Measurements from ENCODE around the gene UBE2D2.

The UBE2D2 gene

GRCh38 chr5:139641116-139642080 is 80.3 kb downstream of the UBE2D2 start:
- Histone ChIP-seq H3K36me3 (replicated peaks) (no peaks in the 10 kb centered on the region), H3K27ac (no peak overlapping the region), H3K27me3 (replicated peaks) (no peaks in the 10 kb centered on the region), H3K4me3 (ENCODE audit: low read depth, low read length) (no peak overlapping the region)
- in situ Hi-C loops (cut with HindIII; ENCODE audit: low pct_ligation_motif_present, low sequenced_read_pairs): loop anchor here (25.0 kb wide), 1 partner anchor 121 kb away; no protein-coding TSS in a partner anchor
- no peak for DNase-seq
- no peak for TF ChIP-seq CTCF (IDR thresholded peaks at IDR 0.05; ENCODE audit: low read depth, low read length, missing control alignments)

GRCh38 chr5:139642213-139642612 is 81.1 kb downstream of the UBE2D2 start:
- no peak for TF ChIP-seq CTCF (IDR thresholded peaks at IDR 0.05; ENCODE audit: low read depth, low read length, missing control alignments)
- H3K4me3 ChIP-seq (ENCODE audit: low read depth, low read length): no peak overlapping the region
- in situ Hi-C loops (cut with HindIII; ENCODE audit: low pct_ligation_motif_present, low sequenced_read_pairs): loop anchor here (25.0 kb wide), 1 partner anchor 120 kb away; no protein-coding TSS in a partner anchor
- DNase-seq: no peak
- H3K27ac ChIP-seq: no peak overlapping the region
- no peaks in the 10 kb centered on the region for H3K36me3 ChIP-seq (replicated peaks)
- no peaks in the 10 kb centered on the region for H3K27me3 ChIP-seq (replicated peaks)

GRCh38 chr5:139642891-139643871 is 82.0 kb downstream of the UBE2D2 start:
- Histone ChIP-seq H3K4me3 (ENCODE audit: low read depth, low read length) (no peak overlapping the region), H3K27me3 (replicated peaks) (no peaks in the 10 kb centered on the region), H3K36me3 (replicated peaks) (no peaks in the 10 kb centered on the region), H3K27ac (no peak overlapping the region)
- no peak for DNase-seq
- in situ Hi-C loops (cut with HindIII; ENCODE audit: low pct_ligation_motif_present, low sequenced_read_pairs): loop anchor here (25.0 kb wide), 1 partner anchor 119 kb away; no protein-coding TSS in a partner anchor
- no peak for TF ChIP-seq CTCF (IDR thresholded peaks at IDR 0.05; ENCODE audit: low read depth, low read length, missing control alignments)

GRCh38 chr5:139644001-139644456 is 82.9 kb downstream of the UBE2D2 start:
- TF ChIP-seq CTCF (IDR thresholded peaks at IDR 0.05; ENCODE audit: low read depth, low read length, missing control alignments): no peak
- H3K27ac ChIP-seq: no peak overlapping the region
- H3K36me3 ChIP-seq (replicated peaks): no peaks in the 10 kb centered on the region
- DNase-seq: no peak
- H3K4me3 ChIP-seq (ENCODE audit: low read depth, low read length): no peak overlapping the region
- no peaks in the 10 kb centered on the region for H3K27me3 ChIP-seq (replicated peaks)
- in situ Hi-C loops (cut with HindIII; ENCODE audit: low pct_ligation_motif_present, low sequenced_read_pairs): loop anchor here (25.0 kb wide), 1 partner anchor 118 kb away; no protein-coding TSS in a partner anchor

- TF ChIP-seq CTCF (IDR thresholded peaks at IDR 0.05; ENCODE audit: low read depth, low read length, missing control alignments): no peak
- H3K27me3 ChIP-seq (replicated peaks): no peaks in the 10 kb centered on the region
- DNase-seq: no peak
- H3K27ac ChIP-seq: no peak overlapping the region
- H3K4me3 ChIP-seq (ENCODE audit: low read depth, low read length): no peak overlapping the region
- in situ Hi-C loops (cut with HindIII; ENCODE audit: low pct_ligation_motif_present, low sequenced_read_pairs): loop anchor here (25.0 kb wide), 1 partner anchor 117 kb away; no protein-coding TSS in a partner anchor
- H3K36me3 ChIP-seq (replicated peaks): no peaks in the 10 kb centered on the region
Measured at GRCh38 chr5:139644646-139645429, 83.7 kb downstream of the UBE2D2 start.

Measured in brain microvascular endothelial cell (primary cell).